GM12878 (cell line): ENCODE data around the gene ZNF200.

ENCODE experiments used
- BMI1 ChIP-seq: fragments of 450-650 bp; IDR thresholded peaks from 2 replicates; pipeline ENCODE4 v1.6.1; 2016; ENCODE audit warnings: mild to moderate bottlenecking, moderate library complexity, borderline replicate concordance
- CEBPB ChIP-seq, 2 experiments: fragments of 150-350 bp in 1 of 2; IDR thresholded peaks; 2 replicates each; pipeline ENCODE4 v1.6.1; 2012 to 2014; ENCODE audit warnings: low read depth in 2 of 2, low read length in 2 of 2, borderline replicate concordance in 1 of 2, inconsistent platforms in 1 of 2
- CREB1 ChIP-seq: IDR thresholded peaks from 2 replicates; pipeline ENCODE4 v1.6.1; 2012; ENCODE audit warnings: low read depth, mild to moderate bottlenecking, inconsistent platforms
- CTCF ChIP-seq, 3 experiments: IDR thresholded peaks in 2 of 3; conservative IDR thresholded peaks in 1 of 3; 2 replicates each; pipeline ENCODE4 v1.5.1; 2011; ENCODE audit warnings: low read depth in 3 of 3, low read length in 3 of 3, mild to moderate bottlenecking in 3 of 3, control low read depth in 2 of 3, moderate library complexity in 2 of 3, inconsistent platforms in 1 of 3, mixed read lengths in 1 of 3; ENCODE audit not compliant: control insufficient read depth in 2 of 3, insufficient read depth in 1 of 3; ENCODE audit errors: extremely low read depth in 1 of 3
- EGR1 ChIP-seq, 2 experiments: IDR thresholded peaks; 1 replicate in 1 of 2; 2 replicates in 1 of 2; pipeline ENCODE4 v1.6.1; 2011 to 2012; ENCODE audit warnings: low read depth in 2 of 2, low read length in 2 of 2, borderline replicate concordance in 1 of 2, mild to moderate bottlenecking in 1 of 2, moderate library complexity in 1 of 2
- FOXM1 ChIP-seq: IDR thresholded peaks from 2 replicates; pipeline ENCODE4 v1.6.1; 2012; ENCODE audit warnings: low read depth, mild to moderate bottlenecking, inconsistent platforms, low read length, moderate library complexity
- HDGF ChIP-seq: fragments of 450-650 bp; IDR thresholded peaks from 2 replicates; pipeline ENCODE4 v1.6.1; 2016; ENCODE audit warnings: antibody characterized with exemption
- IKZF1 ChIP-seq: fragments of 450-650 bp; conservative IDR thresholded peaks from 2 replicates; pipeline ENCODE4 v1.6.1; 2017; ENCODE audit warnings: antibody characterized with exemption, mild to moderate bottlenecking
- LARP7 ChIP-seq: fragments of 450-650 bp; IDR thresholded peaks from 2 replicates; pipeline ENCODE4 v1.6.1; 2017; ENCODE audit warnings: mild to moderate bottlenecking
- POLR2A ChIP-seq: IDR thresholded peaks from 2 replicates; pipeline ENCODE4 v1.6.1; 2011; ENCODE audit warnings: low read depth, mild to moderate bottlenecking, low read length
- POLR2AphosphoS2 ChIP-seq: IDR thresholded peaks from 2 replicates; pipeline ENCODE4 v1.6.1; 2011; ENCODE audit warnings: low read depth, mild to moderate bottlenecking, low read length, improper control_type of control experiment, moderate library complexity
- RAD21 ChIP-seq: IDR thresholded peaks from 2 replicates; pipeline ENCODE4 v1.6.1; 2011; ENCODE audit warnings: mild to moderate bottlenecking, low read depth, low read length, moderate library complexity; ENCODE audit not compliant: insufficient read depth
- TF ChIP-seq, protein P1 (sequence below): IDR thresholded peaks from 2 replicates; pipeline ENCODE4 v1.6.1; 2012; ENCODE audit warnings: low read depth, low read length, improper control_type of control experiment
- TF ChIP-seq, protein P2 (sequence below): fragments of 450-650 bp; IDR thresholded peaks from 2 replicates; pipeline ENCODE4 v1.6.1; 2016; ENCODE audit warnings: mild to moderate bottlenecking

DNA sequence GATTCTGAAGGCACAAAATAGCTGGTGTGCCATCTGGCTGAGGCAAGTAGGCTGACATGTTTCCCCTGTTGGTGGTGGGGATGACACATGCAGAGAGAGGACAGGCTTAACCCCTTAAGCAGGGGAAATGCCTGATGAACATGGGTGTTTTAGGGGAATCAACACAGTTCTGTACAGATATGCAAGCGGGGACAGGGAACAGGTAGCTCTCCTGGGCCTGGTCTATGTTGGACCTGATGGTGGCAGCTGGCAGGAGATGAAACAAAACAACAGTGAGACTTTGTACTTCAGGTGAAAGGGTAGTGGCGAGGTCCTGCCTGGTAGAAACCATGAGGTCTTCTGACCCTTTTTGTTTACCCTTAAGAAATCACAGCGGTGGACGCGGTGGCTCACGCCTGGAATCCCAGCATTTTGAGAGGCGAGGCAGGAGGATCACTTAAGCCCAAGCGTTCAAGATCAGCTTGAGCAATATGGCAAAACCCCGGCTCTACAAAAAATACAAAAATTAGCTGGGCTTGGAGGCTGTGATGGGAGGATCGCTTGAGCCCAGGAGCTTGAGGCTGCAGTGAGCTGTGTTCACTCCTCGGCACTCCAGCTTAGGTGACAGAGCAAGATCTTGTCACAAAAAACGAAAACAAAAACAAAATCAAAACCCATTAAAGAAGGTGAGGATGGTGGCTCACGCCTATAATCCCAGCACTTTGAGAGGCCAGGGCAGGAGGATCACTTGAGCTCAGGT is 36.5 kb downstream of the ZNF200 start:
- TF ChIP-seq EGR1 (IDR thresholded peaks at IDR 0.05; ENCODE audit: borderline replicate concordance in 1 of 2, low read depth in 2 of 2, low read length in 2 of 2) (no peak), BMI1 (no peak), CTCF (IDR thresholded peaks at IDR 0.05 in 2 of 3, conservative IDR thresholded peaks at IDR 0.05 in 1 of 3; ENCODE audit: control insufficient read depth in 2 of 3, extremely low read depth in 1 of 3, insufficient read depth in 1 of 3, low read depth in 3 of 3, low read length in 3 of 3) (no peak), POLR2A (no peak), HDGF (no peak), POLR2AphosphoS2 (no peak), CREB1 (no peak), LARP7 (no peak), IKZF1 (no peak), CEBPB (IDR thresholded peaks at IDR 0.05; ENCODE audit: borderline replicate concordance in 1 of 2, low read depth in 2 of 2, low read length in 2 of 2) (no peak), RAD21 (no peak), FOXM1 (no peak)
- TF ChIP-seq, protein P1, sequence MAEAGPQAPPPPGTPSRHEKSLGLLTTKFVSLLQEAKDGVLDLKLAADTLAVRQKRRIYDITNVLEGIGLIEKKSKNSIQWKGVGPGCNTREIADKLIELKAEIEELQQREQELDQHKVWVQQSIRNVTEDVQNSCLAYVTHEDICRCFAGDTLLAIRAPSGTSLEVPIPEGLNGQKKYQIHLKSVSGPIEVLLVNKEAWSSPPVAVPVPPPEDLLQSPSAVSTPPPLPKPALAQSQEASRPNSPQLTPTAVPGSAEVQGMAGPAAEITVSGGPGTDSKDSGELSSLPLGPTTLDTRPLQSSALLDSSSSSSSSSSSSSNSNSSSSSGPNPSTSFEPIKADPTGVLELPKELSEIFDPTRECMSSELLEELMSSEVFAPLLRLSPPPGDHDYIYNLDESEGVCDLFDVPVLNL = no peak
- TF ChIP-seq, protein P2, sequence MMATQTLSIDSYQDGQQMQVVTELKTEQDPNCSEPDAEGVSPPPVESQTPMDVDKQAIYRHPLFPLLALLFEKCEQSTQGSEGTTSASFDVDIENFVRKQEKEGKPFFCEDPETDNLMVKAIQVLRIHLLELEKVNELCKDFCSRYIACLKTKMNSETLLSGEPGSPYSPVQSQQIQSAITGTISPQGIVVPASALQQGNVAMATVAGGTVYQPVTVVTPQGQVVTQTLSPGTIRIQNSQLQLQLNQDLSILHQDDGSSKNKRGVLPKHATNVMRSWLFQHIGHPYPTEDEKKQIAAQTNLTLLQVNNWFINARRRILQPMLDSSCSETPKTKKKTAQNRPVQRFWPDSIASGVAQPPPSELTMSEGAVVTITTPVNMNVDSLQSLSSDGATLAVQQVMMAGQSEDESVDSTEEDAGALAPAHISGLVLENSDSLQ = no peak
